Left hindlimb (tissue), 1 donor: ENCODE results near the gene MEX3C.

ENCODE experiments used
- DNase-seq: peaks from one replicate; pipeline ENCODE4 v3.0.0-alpha.2; 2018

Gene MEX3C

DNA sequence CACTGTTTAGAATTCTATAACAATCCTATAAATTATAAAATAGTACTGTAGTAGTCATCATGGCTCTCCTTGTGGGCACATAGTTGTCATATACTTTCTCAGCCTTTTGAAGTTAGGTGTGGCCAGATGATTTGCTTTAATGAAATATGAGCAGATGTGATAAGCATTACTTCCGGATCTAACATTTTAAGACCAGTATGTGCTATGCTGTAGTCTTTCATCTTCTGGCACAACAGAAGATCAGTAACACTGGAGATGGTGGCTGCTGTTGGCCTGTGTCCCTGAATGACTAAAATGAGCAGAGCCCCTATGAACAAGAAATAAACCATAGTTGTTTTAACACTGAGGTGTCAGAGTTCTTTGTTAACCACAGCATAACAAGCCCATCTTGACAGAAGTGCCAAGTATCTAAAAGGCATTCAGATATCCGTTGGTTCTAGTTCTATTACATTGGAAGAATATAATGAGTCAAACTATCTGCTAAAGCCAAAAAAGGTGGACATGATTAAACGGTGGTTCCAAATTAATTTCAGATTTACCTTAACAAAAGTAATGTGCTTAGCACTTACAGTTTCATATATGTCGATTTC, 6.3 kb downstream of the MEX3C start:
- DNase-seq = no peak

DNA sequence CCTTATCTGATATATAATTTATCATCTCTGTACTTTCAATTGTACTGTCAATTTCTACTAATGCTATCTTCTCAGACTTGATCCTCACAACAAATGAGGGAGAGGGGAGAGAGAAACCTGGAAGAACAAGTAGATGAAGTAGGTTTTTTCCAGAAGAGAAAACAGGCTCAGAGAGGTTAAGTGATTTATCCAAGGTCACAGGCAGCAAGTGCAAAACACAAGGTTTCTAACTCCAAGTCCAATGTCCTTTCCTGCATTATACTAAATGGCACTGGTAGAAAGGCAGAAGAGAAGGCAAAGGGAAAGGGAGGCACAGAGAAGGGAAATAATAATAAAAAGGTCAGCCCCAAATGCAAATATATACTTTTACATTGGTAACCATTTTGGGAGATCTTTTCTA, 7.5 kb downstream of the MEX3C start:
- no peak for DNase-seq

DNA sequence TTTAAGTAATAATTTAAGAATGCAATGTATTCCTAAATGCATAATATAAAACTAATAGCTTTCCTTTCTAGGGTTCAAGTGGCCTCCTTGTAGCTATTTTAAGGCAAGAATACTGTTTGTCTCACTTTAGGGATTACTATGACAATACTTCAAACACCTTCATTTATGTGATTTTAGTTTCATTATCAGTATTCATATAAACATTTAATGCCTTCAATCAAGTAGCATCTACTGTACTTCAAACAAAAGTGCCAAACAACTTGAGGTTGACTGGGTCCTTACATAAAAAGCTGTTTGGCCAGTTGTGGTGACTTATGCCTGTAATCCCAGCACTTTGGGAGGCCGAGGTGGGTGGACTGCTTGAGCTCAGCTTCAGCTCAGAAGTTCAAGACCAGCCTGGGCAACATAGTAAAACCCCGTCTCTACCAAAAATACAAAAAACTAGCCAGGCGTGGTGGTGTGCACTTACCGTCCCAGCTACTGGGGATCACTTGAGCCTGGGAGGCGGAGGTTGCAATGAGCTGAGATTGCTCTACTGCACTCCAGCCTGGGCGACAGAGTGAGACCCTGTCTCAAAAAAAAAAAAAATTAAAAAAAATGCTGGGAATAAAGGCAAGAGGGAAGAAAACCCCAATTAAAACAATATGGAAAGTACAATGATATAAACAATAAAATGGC, 9.3 kb downstream of the MEX3C start:
- no peak for DNase-seq

DNA sequence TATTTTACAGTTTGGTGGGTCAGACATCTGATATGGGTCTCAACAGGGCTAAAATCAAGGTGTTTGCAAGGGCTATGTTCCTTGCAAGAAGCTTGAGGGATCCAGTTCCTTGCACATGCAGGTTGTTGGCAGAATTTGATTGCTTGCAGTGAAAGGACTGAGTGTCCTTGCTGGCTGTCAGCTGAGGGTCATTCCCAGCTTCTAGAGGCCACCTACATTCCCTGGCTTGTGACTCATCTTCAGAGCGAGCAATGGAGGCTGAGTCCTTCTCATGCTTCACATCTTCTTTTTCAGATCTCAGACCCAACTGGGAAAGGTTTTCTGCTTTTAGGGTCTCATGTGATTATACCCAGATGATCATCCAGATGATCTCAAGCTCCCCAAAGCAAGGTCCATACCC, 12.4 kb downstream of the MEX3C start:
- no peak for DNase-seq

DNA sequence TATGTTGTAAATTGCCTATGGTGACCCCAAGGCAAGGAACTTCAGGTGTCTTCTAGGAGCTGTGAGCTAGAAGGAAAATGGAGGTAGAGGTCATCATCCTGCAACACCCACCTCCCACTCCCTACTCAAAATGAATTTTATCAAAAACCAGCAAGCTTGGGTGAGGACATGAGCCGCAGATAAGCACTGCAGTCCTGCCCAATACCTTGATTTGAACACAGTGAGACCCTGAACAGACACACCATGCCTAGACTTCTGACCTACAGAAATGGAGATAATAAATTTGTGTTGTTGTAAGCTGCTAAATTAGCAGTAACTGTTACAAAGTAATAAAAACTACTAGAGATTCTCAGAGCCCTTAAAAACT, 13.4 kb downstream of the MEX3C start:
- no peak for DNase-seq

DNA sequence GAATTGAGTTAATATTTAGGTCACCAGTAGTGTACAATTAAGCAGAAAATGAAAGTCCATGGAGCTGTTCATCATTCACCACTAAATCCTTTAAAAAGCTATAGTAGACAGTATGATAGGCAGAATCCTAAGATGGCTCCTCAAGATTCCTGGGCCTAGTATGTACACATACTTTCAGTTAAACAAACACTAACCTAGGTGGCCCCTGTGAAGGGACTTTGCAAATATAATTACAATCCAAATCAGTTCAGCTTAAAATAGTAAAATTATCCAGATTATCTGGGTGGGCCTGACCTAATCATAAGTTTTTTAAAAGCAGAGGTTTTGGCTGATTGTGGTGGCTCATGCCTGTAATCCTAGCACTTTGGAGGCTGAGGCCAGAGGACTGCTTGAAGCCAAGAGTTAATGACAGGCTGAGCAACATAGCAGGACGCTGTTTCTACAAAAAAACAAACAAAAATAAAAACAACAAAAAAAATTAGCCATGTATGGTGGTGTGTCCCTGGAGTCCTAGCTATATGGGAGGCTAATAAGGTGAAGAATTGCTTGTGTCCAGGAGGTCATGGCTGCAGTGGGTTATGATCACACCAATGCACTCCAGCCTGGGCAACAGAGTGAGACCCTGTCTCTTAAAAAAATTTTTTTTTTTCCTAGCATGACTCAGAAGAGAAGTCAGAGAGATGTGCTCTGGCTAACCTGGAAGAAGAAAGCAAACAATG, 13.9 kb downstream of the MEX3C start:
- no peak for DNase-seq

DNA sequence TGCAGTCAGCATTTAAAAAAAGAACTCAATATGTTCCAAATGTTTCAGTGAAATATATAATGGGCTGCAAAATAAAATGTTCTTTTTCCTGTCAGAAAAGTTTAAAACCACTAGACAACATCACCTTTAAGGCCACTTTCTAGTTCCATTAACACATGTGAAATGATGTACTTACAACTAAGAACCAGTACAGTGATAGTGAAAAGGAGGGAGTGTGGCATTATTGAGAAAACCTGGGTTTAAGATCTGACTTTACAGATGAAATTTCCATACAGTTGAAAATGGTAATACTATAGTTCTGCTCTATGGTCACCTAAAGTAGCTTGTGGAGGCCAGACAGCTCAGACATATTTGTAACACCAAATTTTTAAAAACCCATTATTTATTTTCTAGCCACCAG, 14.7 kb downstream of the MEX3C start:
- no peak for DNase-seq

DNA sequence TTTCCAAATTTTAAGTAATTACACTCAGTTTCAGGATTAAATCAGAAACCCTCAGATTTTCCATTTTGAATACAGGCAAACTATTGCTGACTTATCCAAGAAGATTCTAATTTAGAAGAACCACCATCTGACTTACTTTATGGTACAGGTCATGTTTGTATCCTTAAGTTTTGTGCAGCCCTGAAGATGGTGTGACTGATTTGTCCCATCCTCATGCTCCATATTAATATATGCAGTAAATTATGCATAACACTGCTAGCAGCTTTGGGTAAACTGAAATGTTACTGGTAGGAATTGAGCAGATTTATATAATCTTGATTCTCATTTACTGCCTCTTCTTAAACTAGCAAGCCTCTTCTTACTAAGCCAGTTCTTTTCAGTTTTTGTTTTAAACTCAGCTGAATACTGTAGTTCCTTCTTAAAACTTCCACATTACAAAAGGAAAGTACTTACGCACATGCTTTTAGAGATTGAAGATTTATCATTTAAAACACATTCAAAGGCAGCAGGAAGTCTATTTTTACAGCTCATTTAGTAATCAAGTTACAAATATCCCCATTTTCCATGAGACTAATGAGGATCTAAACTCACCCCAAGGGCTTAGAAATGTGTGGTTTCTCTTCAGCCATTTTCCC, 25.7 kb downstream of the MEX3C start:
- DNase-seq = no peak

DNA sequence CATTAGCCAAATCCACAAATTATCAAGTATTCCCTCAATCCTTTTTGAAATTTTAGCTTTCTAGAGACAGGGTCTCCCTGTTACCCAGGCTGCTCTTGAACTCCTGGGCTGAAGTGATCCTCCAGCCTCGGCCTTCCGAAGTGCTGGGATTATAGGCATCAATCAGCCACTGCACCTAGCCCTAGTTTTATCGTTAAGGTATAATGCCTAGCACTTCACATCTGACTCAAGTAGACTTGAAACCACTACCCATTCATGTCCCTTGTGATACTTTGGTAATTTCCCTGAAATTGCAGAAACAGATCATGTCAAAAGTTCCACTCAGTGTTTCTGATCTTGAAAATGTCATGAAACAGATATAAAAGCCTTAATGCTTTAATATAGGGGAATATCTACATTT, 26.3 kb downstream of the MEX3C start:
- DNase-seq = no peak

DNA sequence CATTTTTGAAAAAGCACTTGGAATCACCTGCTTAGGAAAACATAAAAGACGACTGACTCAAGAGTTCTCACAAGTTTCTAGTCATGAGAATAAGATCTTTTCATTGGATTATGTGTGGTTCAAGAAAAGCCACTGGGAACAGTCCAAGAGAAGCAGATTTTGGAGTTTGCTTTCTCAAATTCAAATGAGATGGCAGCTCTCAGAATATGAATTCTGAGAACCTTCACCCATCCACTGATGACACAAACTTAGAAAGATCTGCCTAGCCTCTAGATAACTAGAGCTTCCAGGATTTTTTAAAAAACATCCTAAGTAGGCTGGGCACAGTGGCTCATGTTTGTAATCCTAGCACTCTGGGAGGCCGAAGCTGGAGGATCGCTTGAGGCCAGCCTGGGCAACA, 26.8 kb downstream of the MEX3C start:
- DNase-seq = no peak

DNA sequence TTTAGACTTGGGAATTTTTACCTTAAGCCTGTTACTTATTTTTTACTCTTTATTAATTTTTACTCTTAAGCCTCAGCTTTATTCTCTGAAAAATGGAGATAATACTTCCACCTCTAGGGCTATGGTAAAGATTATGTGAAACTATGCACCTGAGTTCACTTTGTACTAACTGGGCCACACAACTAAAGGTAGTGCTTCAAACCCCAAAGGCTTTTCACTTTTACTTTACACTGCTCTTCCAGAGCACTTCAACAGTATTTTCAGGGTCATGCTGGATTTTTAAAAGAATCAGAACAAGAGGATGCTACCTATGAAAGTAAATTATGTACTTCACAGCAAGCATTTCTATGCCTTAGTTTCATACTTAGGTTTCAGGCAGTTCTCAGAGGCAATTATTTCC, 27.8 kb downstream of the MEX3C start:
- DNase-seq = no peak

DNA sequence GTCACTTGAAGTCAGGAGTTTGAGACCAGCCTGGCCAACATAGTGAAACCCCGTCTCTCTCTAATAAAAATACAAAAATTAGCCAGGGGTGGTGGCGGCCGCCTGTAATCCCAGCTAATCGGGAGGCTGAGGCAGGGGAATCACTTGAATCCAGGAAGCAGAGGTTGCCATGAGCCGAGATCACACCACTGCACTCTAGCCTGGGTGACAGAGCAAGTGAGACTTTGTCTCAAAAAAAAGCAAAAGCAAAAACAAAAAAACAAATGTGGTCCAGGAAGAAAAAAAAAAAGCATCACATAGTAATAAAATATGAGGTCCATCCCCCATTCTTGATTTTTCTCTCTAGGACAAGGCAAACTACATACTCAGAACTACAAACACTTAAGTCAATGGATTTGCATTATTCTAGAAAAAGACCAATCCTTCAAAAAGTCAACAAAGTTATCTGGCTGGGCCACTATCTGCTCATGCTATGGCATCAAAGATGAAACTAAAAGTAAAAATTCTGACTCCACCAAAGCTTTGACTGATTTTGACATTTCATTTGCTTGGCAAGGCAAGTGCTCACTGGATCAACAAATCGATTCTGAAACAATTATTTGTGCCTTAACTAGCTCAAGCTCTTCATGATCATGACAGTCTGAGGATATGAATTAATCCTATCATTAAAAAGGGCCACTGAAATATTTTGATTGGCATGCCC, 28.4 kb downstream of the MEX3C start:
- DNase-seq = no peak

DNA sequence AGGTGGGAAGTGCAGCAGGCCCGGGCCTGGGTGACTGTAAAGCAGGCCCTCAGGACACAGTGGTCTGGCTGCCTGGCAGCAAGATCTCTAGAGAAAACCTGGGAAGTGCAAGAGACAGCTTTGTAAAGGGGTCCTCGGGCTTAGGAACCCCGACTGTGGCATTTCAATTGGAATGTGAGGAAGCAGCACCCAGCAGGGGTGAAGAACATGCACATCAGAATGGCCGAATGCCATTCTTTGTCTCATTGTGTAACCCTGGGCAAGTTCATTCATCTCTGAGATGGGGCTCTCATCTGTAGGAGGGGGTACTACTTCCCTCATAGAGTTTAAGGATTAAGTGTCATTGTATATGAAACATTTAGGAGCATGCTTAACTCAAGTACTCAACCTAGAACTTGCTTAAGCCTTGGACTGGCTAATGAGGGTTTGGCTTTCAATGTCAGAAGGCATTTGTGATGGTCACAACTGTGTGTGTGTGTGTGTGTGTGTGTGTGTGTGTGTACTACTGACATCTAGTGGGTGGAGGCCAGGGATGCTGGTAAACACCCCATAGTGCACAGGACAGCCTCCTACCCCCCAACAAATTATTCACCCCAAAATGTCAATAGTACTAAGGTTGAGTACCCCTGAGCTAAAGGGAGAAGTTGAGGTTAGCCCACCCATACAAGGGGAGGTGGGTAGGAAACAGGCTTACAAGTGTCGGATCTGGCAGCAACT, 29.3 kb downstream of the MEX3C start:
- no peak for DNase-seq

DNA sequence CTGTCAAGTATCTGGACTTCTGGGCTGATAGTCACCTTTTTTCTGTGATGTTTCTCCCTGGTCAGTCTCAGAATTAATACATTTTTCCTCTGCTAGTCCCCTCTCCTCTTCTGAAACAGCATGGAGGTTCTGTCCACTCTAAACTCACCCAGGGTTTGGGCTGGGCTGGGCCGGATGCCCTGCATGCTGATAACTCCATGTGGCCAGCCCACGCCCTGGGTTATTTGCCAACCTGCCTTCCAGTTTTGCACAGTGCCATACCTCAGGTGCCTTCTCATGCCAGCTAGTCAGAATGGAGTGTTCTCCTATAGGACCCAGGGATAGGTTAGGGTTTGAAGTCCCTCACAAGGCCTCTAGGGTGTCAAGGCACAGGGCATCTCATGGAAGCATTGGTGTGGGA, 32.2 kb downstream of the MEX3C start:
- DNase-seq = no peak

DNA sequence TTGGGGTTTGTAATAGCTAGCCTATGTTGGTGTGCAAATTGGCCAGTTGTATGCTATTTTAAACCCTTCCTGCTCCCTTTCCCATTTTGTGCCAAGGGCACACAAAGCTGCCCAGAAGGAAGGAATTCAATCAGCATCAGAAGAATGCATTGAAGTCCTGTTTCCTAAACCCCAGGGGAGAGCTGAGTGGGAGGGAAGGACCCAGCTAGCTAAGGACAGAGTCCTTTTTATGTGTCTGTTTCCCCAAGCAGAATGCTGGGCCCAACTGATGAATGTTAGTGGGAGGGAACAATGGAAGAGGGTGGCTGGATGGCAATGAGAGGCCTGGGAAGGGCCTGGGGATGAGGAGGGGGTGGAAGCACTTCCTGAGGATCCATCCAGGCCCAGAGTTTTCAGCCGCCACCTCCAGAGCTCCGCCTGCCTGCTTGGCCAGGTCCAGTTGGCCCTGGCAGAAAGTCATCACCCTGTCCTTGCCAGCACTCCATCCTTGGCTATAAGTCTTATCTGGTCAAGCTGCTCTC, 32.7 kb downstream of the MEX3C start:
- no peak for DNase-seq

DNA sequence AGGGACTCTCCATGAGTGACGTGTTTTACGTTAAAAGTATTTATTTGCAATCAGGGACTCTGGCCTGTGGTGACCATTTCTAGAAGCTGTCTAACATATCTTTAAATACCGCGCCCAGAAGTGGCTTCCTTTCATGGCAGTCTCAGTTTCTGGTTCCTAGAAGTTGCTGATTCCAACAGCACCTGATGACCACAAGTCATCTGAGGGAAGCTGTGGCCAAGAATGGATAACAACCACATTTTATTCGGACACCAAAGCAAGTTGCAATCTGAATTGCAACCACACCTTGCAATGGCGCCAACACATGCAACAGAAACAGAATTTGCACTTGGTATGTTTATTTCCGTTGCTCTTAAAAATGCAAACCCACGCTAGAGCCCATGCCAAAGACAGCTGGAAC, 33.1 kb downstream of the MEX3C start:
- DNase-seq = no peak

DNA sequence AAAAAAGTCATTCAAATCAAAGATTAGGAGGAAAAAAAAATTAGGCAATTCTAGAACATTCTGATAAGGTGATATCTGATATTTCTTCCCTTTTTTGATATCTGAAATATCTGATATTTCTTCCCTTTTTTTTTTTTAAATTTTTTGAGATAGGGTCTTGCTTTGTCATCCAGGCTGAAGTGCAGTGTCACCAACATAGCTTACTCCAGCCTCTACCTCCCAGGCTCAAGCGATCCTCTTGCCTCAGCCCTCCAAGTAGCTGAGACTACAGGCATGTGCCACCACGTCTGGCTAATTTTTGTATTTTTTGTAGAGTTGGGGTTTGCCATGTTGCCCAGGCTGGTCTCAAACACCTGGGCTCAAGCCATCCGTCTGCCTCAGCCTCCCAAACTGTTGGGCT, 33.9 kb downstream of the MEX3C start:
- DNase-seq = no peak

DNA sequence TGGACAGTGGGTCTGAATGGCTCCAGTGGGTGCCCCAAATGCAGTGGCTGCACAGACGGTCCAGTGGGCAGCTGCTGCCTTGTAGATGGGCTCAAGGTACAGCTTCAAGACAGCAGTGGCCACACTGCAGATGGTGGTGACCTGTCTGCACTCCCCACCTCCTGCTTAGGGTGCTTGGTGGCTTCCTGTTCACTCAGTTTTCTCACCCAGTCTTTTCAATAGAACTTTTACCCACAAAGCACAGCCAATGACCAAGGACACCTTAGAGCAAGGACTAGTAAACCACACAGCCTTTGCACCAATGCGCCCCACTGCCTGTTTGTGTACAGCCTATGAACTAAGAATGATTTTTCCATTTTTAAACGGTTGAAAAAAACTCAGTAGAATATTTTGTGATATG, 34.9 kb downstream of the MEX3C start:
- DNase-seq = no peak

DNA sequence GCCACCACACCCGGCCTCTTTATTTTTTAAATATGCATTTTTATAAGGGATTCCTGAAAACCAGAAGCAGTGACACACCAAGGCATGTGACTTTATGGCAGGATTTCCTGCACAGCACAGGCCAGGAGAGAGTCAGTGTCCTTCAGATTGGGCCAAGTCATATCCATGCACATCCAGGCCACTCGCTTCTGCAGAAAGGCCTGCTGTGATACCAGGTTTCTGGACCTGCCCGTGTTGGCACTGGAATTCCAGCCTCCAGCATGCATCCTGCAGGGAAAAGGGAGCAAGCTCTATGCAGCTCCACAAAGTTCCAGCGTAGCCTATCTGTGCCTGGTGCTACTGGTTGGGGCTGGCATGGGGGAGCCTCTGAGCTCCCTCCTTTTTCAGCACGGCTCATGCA, 36.8 kb downstream of the MEX3C start:
- DNase-seq = no peak

DNA sequence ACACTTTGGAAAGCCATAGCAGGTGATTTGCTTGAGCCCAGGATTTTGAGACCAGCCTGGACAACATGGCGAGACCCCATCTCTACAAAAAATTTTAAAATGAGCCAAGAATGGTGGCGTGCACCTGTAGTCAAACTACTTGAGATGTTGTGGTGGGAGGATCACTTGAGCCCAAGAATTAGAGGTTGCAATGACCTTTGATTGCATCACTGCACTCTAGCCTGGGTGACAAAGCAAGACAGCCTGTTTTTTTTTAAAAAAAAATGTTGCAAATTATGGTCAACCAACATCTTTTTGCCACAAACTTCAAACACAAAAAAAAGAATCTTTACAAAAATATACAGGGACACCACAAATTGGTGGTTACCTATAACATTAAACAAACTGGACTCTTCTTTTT, 40.3 kb downstream of the MEX3C start:
- no peak for DNase-seq

DNA sequence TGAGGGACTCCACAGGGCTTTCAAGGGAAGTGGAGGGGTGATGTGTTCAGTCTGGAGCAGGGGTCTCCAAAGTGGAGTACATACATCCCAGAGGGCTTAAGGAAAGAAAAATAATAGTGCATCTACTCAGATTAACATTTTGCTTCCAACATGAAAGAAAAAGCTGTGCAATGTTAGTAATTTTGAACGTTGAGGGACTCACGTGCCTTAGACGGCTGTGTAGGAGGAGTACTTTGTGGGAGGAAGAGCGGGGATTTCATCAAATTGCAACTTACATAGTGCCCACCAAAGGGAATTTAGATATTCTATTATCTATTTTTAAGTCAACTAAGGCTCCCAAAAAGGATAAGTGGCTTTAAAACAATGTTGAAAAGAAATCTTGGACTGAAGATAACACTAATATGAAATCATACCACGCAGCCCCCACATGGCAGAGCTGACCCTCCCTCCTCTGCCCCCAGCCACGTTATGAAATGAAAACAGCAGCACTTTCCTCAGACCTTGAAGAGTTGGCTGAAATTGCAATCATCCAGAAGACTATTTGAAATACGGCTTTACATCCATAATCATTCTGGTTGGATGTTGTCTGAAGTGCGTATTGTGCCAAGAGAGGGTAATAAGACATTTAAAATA, 42.9 kb downstream of the MEX3C start:
- no peak for DNase-seq
